ENCODE results near the gene NCAPD3.
A peak's percentile ranks its signal among the peaks of the same experiment; 100 is the strongest.

Gene NCAPD3

DNA sequence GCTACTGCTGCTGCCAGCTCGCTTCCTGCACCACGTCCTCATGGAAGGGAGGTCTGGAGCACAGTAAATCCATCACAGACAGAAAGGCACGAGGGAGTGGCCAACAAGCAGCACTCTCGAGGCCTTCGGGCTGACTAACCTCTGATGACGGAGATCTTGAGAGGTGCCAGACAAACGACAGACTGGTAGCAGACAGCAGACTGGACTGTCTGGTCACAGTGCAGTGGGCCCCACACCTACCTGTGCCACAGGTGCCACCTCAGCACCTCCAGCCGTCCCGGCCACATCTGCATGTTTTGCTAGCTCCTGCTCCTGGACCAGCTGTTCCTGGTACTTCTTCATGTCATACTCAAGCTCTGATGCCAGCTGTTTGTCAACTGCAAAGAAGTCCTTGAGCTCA, 64.1 kb downstream of the NCAPD3 start:
- DNase-seq, result no peak

DNA sequence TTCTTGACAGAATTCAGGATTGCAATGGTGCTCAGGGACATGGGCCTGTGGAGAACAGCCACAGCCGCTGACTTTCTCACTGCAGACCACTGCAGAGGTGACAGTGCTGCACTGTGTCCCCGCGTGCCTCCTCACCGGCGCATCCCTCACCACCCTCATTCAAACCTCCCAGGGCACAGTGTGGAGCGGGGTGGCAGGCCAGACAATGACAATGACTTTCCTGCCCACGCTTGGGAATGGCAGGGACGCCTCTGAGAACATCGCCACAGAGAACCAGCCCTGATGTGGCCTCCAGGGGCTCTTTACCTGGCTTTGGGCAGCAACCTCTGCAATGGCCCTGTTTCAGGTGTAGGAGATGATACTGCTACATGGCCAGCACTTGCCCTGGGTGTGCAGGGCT, 65.7 kb downstream of the NCAPD3 start:
- DNase-seq, result no peak

DNA sequence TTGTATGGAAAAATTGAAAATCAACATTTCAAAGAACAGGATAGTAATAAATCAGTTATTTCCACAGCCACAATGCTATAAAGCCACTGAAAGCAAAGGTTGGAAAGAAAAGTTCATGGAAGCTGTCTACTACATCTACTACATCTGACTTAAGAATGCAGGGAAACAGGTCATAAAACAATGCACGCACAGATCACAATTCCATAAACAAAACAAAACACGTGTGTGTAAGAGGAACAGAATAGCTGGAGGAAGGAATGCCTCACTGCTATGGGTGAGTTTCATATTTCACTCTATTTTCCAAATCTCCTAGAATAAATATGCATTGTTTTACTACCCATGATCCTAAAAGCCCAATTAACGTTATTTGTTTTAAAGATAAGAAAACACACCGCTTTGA, 66.3 kb downstream of the NCAPD3 start:
- DNase-seq, result no peak

DNA sequence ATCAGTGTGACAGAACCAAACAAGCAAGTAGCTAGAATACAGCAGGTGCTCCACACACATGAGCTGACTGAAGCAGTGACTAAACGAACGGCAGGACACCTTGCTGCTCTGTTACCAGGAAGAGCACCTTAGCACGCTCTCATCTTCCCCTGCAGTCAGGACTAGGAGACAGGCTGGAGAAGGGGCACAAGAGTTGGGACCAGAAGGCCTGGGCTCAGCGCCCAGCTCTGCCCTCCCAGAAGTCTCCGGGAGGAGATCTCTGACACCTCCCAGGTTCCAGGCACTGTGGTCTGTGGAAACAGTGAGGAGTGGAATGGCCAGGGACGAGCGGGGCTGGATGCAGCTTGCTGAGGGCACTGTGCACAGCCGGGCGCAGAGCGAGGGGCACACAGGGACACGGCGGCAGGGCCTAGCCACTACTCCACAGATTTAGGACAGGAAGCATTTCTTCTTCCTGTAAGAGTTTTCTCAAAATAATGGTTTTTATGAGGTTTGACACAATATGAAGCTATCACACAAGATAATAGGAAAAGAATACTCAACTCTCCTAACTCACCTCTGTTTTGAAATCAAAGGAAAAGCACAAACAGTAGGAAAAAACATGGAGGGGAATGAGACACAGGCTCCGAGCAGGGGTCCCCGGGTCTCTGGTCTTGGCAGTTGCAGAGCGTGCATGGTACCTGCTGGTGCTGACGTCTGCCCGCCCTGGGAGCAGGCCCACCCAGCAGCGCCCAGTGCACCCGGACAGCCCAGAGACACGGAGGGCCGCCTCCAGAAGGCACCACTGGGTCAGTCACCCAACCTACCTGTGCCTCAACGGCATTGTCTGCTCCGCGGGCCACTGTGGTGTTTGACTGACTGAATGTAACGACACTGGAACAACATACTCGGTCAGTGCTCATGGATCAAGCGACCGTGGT, 67.6 kb downstream of the NCAPD3 start:
- no peak for DNase-seq

DNA sequence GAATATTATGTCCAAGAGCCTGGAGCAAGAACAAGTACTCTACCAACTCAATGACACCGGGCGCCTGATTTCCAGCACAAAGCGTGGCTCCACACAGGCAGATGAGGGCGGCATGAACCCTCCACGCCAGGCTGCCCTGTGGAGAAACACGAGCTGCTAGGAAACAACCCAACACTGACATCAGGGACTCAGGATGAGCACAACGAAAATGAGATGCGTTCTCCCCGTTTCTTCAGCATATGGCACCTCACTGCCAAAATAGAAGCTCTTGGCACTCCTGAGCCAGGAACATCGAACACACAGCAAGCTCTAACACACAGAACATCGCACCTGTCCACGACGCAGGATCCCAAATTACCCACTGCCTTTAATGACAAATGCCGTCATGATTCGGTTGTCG, 68.3 kb downstream of the NCAPD3 start:
- DNase-seq, result no peak

DNA sequence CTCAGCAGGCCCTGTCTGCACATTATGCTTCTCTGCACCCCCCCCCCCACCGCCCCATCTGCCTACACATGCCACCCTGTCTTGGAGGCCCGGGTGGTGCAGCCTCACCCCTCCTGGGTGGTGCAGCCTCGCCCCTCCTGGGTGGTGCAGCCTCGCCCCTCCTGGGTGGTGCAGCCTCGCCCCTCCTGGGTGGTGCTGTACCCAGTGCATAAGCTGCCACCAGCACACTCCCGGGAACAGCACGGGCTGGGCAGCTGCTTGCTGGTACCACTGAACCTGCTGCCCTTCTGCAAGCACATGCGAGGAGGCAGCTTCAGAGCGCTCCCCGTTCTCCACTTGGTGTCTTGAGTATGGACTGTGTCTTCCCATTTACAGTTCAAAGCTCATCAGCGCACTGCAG, 69.3 kb downstream of the NCAPD3 start:
- DNase-seq, result no peak

DNA sequence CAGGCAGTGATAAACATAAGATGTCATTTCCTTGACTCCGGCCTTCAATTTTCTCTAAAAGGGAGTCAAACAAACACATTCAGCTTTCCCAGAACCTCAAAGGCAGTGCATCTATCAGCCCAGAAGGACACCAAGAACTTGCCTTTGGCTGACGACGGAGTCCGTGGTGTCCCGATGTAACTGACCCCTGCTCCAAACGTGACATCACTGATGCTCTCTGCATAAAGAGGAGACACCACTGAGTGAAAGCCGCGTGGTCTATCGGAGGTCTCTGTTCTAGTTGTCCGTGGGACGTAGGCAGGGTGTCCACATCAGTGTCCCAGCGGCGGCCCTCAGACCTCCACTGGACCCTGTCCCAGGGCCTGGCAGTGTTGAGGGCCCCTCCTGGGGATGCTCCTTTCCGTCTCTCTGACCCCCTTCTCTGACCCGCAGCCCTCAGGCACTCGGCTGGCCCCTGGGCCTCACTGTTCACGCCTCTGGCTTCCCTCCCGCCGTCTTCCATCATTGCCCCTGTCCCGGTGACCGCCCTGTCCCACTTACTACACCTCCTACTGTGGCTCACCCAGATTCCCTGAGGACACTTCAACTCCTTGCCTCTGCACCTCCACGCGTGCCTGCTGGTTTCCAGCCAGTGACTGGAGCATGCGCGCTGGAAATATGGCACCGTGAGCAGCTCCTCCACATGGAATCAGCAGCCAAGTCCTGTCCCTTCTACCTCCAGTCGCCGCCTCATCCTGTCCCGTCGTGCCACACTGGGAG, 70.4 kb downstream of the NCAPD3 start:
- DNase-seq, result no peak

DNA sequence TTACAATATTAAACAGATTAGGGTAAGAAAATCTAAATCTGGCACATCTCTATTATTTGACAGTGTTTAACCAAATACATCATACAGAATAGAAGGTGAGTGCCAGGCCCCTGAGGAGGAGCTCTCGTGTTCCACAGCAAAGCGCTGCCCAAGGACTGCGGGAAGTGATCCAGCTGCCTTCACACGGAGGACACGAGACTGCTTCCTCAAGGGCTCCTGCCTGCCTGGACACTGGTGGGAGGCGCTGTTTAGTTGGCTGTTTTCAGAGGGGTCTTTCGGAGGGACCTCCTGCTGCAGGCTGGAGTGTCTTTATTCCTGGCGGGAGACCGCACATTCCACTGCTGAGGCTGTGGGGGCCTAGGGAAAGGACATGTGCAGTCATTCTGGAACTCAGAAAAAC, 71.1 kb downstream of the NCAPD3 start:
- no peak for DNase-seq

DNA sequence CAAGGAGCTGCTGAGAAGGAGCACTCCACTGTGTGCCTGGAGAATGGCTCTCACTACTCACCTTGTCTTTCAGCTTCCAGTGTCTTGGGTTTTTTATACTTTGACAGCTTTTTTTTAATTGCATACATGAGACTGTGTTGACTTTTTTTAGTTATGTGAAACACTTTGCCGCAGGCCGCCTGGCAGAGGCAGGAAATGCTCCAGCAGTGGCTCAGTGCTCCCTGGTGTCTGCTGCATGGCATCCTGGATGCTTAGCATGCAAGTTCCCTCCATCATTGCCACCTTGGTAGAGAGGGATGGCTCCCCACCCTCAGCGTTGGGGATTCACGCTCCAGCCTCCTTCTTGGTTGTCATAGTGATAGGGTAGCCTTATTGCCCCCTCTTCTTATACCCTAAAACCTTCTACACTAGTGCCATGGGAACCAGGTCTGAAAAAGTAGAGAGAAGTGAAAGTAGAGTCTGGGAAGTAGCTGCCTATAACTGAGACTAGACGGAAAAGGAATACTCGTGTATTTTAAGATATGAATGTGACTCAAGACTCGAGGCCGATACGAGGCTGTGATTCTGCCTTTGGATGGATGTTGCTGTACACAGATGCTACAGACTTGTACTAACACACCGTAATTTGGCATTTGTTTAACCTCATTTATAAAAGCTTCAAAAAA, 72.6 kb downstream of the NCAPD3 start:
- DNase-seq, result peak in 1 of 56 donors; percentile 20

DNA sequence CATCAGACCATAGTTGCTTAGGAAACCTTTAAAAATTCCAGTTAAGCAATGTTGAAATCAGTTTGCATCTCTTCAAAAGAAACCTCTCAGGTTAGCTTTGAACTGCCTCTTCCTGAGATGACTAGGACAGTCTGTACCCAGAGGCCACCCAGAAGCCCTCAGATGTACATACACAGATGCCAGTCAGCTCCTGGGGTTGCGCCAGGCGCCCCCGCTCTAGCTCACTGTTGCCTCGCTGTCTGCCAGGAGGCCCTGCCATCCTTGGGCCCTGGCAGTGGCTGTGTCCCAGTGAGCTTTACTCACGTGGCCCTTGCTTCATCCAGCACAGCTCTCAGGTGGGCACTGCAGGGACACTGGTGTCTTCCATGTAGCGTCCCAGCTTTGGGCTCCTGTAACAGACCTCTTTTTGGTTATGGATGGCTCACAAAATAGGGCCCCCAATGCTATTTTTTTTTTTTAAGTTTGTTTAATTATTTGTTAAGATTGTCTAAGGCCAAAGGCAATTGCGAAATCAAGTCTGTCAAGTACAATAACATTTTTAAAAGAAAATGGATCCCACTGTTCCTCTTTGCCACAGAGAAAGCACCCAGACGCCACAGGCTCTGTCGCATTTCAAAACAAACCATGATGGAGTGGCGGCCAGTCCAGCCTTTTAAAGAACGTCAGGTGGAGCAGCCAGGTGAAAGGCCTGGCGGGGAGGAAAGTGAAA, 73.4 kb downstream of the NCAPD3 start:
- peak in 17 of 56 donors; percentile 23 to 67 (median 46) for DNase-seq

DNA sequence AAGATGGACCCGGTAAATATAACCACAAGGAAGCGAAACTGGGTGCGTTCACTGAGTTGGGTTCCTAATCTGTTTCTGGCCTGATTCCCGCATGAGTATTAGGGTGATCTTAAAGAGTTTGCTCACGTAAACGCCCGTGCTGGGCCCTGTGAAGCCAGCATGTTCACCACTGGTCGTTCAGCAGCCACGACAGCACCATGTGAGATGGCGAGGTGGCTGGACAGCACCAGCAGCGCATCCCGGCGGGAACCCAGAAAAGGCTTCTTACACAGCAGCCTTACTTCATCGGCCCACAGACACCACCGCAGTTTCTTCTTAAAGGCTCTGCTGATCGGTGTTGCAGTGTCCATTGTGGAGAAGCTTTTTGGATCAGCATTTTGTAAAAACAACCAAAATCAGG, 74.4 kb downstream of the NCAPD3 start:
- DNase-seq, result peak in 5 of 56 donors; percentile 22 to 41 (median 31)

DNA sequence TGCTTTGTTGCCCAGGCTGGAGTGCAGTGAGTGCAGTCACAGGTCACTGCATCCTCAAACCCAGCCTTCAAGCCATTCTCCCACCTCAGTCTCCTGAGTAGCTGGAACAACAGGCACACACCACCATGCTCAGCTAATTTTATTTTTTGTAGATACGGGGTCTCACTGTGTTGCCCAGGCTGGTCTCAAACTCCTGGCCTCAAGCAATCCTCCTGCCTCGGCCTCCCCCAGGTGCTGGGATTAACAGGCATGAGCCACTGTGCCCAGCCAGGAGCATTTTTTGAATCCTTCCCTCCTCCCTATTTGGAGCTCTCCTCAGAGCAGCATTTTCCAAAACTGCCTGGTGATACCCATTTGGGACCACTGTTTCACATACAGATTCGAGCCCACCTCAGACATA, 77.2 kb downstream of the NCAPD3 start:
- no peak for DNase-seq

DNA sequence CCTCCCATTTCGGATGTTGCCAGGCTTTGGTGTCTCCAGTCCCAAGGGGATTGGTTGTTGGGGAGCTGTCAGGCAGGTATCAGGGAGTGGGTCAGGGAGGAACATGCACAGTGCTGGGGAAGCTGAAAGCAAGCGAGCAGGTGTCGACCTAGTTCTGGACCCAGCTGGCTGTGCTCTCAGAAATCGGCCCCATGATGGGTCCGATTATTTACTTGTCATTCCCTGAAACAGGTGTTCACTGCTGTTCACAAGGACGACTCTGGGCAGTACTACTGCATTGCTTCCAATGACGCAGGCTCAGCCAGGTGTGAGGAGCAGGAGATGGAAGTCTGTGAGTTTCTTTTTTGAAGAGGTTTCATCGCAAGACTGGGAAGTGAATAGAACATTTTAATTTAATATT, 78.1 kb downstream of the NCAPD3 start:
- no peak for DNase-seq

DNA sequence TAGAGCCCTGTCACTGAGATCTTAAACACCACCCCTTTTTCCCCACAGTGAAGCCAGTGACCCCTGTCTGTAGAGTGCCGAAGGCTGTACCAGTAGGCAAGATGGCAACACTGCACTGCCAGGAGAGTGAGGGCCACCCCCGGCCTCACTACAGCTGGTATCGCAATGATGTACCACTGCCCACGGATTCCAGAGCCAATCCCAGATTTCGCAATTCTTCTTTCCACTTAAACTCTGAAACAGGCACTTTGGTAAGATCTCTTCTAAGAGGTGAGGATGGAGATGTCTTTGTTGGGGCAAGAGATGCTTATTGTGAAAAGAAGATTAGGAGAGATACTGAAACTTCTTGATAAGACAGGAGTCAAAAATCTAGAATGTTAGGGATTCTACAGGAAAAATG, 79.0 kb downstream of the NCAPD3 start:
- DNase-seq, result no peak

DNA sequence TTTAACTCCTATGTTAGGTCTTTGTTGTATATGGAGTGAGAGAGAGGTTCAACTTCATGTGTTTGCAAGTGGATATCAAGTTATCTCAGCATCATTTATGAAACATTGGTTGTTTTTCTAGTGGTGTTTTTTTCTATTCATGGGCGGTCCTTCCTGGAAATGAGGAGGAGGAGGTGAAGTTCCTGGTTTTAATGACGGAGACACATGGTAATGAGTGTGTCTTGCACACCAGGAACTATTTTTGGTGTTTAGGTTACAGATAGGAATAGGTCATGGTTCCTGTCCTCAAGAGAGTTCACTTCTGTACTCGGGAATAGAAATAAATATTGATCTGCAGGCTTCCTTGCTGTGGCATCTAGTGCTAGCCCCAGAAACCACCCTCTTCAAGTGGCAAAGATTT, 80.0 kb downstream of the NCAPD3 start:
- DNase-seq, result no peak

DNA sequence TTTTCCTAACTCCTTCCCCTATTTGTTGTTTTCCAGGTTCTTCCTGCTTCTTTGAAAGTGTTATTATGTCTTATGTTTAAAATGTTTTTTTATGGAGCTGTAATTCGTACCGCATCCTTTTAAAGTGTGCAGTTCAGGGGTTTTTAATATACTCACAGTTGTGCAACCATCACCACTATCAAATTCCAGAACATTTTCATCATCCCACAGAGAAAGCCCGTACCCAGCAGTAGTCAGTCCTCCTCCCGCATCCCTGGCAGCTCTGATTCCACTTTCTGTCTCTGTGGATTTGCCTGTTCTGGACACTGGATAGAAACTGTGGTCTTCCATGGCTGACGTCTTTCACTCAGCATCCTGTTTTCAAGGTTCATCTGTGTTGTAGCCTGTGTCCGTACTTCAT, 81.2 kb downstream of the NCAPD3 start:
- no peak for DNase-seq

DNA sequence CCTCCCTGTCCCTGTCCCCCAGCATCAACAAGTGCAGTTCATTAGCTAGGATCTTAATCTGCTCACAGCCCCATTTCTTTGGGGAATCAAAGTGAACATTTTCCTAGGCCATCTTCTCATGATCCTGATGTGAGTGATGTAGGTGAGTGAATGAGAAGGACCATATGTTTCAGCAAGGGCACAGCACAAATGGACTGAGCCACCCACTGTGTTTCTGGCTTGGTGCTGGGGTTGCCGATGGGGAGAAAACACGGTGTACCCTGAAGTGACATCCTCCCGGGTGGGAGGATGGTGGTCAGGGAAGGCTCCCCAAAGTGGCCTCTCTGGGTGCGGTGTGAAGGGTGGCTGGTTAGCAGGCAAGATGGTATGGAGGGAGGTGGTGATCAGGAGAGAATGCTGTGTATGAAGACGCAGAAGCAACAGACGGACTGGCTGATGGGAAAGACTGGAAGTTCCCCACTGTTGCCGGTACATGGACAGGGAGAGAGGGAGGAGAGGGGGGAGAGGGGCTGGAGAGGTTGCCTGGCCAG, 82.7 kb downstream of the NCAPD3 start:
- DNase-seq, result no peak

DNA sequence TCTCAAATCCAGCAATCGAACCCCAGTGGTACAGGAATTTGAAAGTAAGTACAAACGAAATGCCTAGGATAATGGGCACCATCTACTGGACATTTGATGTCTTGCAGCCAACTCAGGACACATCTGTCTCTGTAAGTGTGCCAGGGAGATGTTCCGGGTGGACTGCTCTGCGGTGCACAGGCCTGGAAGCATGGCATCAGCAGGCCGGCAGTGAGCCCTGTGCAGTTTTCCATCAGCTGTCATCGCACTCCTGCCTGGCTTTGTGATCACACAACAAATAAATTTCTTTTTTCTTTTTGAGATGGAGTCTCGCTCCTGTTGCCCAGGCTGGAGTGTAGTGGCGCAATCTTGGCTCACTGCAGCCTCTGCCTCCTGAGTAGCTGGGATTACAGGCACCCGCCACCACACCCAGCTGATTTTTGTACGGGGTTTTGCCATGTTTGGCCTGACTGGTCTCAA, 83.9 kb downstream of the NCAPD3 start:
- peak in 46 of 56 donors; percentile 18 to 92 (median 68) for DNase-seq

DNA sequence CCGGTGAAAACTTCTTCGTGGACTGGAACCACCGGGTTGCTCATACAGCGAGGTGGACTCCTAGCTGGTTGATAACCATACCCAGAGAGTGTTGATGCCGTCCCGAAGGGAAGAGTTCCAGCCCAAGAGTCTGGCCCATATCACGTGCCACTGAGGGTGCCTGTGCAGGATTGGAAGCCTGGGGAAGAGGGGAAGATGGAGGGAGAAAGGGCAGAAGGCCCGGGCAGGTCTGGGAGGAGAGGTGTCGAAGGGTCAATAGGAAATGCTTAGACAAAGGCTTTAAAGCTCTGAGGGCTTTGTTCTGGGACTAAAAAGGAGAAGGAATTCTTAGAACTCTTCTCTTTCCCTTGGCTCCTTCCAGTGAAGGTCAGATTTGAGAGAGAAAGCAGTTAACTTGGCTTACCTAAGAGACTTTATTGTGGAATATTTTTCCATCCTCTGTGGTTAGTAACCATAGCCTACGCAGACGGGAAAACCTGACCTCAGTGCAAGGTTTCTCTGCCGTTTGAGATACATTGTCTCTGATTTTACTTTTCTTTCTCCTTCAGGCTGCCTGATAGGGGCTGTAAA, 84.4 kb downstream of the NCAPD3 start:
- DNase-seq, result no peak

DNA sequence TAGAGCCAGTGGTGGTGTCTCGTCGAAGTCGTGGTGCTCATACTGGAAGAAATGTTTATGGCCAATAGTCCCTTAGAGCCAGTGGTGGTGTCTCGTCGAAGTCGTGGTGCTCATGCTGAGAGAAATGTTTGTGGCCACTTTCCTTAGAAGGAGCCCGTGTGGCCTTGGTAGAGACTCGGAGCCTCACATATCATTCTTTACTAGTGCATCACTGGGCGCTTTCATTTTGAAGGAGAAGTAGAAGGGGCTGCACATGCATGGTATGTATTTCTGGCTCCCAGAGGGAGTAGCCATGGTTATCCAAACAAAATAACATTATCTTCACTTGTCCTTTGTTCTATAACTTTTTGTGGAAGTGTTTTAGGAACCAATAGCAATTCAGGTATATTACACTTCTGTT, 85.4 kb downstream of the NCAPD3 start:
- DNase-seq, result no peak

DNA sequence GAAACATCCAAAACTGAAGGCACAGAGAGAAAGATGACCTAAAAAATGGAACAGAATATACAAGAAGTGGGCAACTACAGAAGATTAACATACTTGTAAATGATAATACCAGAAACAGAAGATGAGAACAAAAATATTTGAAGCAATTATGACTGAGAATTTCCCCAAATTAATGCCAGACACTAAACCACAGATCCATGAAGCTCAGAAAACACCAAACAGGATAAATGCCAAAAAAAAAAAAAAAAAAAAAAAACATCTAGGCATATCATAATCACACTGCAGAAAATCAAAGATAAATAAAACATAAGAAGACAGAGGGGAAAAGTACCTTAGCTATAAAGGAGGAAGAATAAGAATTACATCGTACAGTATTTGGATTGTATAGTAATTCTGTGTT, 89.6 kb downstream of the NCAPD3 start:
- no peak for DNase-seq
